Heart left ventricle (tissue), 16 donors: ENCODE data around the gene TTC34. TPM values are rescaled to one million over a fixed set of nuclear protein-coding genes. Genes with fewer than 3 reads are reported as not detected.

Experiments used
- ATAC-seq, 4 donors: fragments of 200-7000 bp; cut with Tn5 transposase; one replicate each; pipeline ENCODE4 v1.9.1; 2020 to 2022; ENCODE audit warnings: moderate library complexity in 4 of 4, mild to moderate bottlenecking in 3 of 4, moderate number of reproducible peaks in 1 of 4
- DNase-seq, 5 donors: peaks; one replicate each; pipeline ENCODE4 v3.0.0-alpha.2; 2020
- H3K27ac ChIP-seq, 12 donors: fragments of 200-600 bp; sonication (generic) in 4 of 12; one replicate each; pipeline versions ENCODE4 v1.5.0 to v1.8.0; 2016 to 2022; ENCODE audit warnings: mild to moderate bottlenecking in 2 of 12
- H3K27me3 ChIP-seq, 9 donors: fragments of 200-600 bp; sonication (generic) in 2 of 9; one replicate each; pipeline versions ENCODE4 v1.5.1 to v1.8.0; 2016 to 2022; ENCODE audit warnings: mild to moderate bottlenecking in 3 of 9
- H3K36me3 ChIP-seq, 9 donors: fragments of 200-600 bp; sonication (generic) in 2 of 9; one replicate each; pipeline versions ENCODE4 v1.5.0 to v1.8.0; 2018 to 2022; ENCODE audit warnings: mild to moderate bottlenecking in 2 of 9
- H3K4me1 ChIP-seq, 12 donors: fragments of 200-600 bp; sonication (generic) in 4 of 12; one replicate each; pipeline versions ENCODE4 v1.5.0 to v1.8.0; 2016 to 2022; ENCODE audit warnings: mild to moderate bottlenecking in 3 of 12
- H3K4me3 ChIP-seq, 12 donors: fragments of 200-600 bp; sonication (generic) in 4 of 12; one replicate each; pipeline versions ENCODE4 v1.5.0 to v1.8.0; 2017 to 2022; ENCODE audit warnings: mild to moderate bottlenecking in 9 of 12, moderate library complexity in 4 of 12
- H3K9me3 ChIP-seq, 12 donors: fragments of 200-600 bp; sonication (generic) in 4 of 12; one replicate each; pipeline versions ENCODE4 v1.5.0 to v1.8.0; 2016 to 2022; ENCODE audit warnings: mild to moderate bottlenecking in 1 of 12
- POLR2A ChIP-seq, 2 donors: fragments of 450-650 bp; IDR thresholded peaks; one replicate each; pipeline ENCODE4 v1.6.1; 2017; ENCODE audit warnings: antibody characterized with exemption in 2 of 2, mild to moderate bottlenecking in 2 of 2, moderate library complexity in 2 of 2
- WGBS, 4 donors: extraction: QIAGEN DNeasy Blood & Tissue Kit in 2 of 4; methylation state at CpG; one replicate each; pipeline versions ENCODE4 v1.1.5 to v1.1.7; 2013 to 2018; 5-methylcytosine and 5-hydroxymethylcytosine counted together
- intact Hi-C, 10 donors: fragments of 100-400 bp; cut with DNase I; formaldehyde crosslinking; loops; one replicate each; pipeline versions ENCODE4 v1.11.1 to v1.14.2; 2022
- polyA plus RNA-seq, 2 donors: library from polyadenylated mRNA; stranded (reverse); fragments of 200-250 nt; gene quantifications; one replicate each; pipeline ENCODE4 v1.2.3, GENCODE V29; 2013
- total RNA-seq, 9 donors: library from RNA; depleted of rRNA in 2 of 9; stranded (reverse); fragments of >200 nt in 2 of 9; fragmentation: NEBNext Ultra II Directional in 3 of 9; extraction: Animal tissue kit (Norgen Biotek cat#: 25700) in 3 of 9; gene quantifications; one replicate each; pipeline versions ENCODE4 v1.1.0 to v1.2.4, GENCODE V29; 2016 to 2023
- TF ChIP-seq, protein P1 (sequence below), 12 donors: fragments of 200-600 bp; sonication (generic) in 4 of 12; IDR thresholded peaks; one replicate each; pipeline versions ENCODE4 v1.5.0 to v1.8.0; 2018 to 2022; ENCODE audit warnings: antibody characterized with exemption in 12 of 12, mild to moderate bottlenecking in 5 of 12
- donor health status: ischemic (EF 13 %, LVEDD 7.1; RV severe dilation, severe dysfunction).
- donor health status: healthy with polysubstance abuse.
- donor health status: DM: no; HTN: yes; CAD: no.
- donor health status: DM: no; HTN: no; CAD: no.
- donor health status: ischemic (EF 25% LVEDD 6.9; RV normal size, moderate dysfunction).
- donor health status: ischemic (EF 25% LVEDD 5.7; RV mildly dilated, moderate dysfunction).
- donor health status: healthy.
- donor health status: DM: yes; HTN: yes; CAD: no.
- donor health status: ischemic (EF 35%, LVEDD 5.7; RV mildly dilated, moderate dysfunction).
- donor health status: nonischemic (EF 11% LVEDD 7.7; RV severe dilation, severe dysfunction).
- donor health status: DM: yes; HTN: yes; CAD: no.
- donor health status: PGD.
- donor health status: ischemic (EF 29% LVEDD 5.4; RV normal size, mild dysfunction).
- donor health status: nonischemic (EF 23%, LVEDD 6.1; RV moderate dilation, normal function).

Gene TTC34
- total and polyA plus RNA-seq, 11 donors = 0.06 to 0.67 (median 0.42) TPM; not detected in 1

DNA sequence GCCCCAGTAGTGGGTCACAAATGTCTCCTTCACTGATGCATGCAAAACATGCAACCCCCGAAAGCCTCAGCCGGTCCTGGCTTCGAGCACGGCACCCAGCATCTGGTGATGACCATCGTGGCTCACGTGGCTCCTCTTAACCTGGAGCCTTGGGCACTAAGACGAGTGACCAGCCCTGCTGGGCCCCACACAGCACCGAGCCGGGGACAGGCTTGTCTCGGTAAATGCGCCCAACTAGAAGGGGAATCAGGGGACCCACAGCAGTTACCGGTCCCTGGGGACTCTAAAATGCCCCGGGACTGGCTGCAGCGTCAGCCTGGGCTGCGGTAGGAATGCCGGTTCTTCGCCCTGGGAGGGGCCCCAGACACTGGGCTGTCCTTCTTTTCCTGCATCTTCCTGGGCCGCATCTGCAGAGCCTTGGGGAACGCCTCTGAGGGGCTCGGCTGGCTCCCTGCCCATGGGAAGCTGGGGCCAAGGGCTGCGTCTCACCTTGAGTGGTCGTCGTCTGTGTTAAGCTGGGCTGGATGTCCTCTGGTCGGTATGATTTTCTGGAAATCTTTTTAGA, 13.1 kb upstream of the TTC34 start:
- peak in 2 of 5 donors; percentile 2 to 42 for DNase-seq
- TF ChIP-seq, protein P1, sequence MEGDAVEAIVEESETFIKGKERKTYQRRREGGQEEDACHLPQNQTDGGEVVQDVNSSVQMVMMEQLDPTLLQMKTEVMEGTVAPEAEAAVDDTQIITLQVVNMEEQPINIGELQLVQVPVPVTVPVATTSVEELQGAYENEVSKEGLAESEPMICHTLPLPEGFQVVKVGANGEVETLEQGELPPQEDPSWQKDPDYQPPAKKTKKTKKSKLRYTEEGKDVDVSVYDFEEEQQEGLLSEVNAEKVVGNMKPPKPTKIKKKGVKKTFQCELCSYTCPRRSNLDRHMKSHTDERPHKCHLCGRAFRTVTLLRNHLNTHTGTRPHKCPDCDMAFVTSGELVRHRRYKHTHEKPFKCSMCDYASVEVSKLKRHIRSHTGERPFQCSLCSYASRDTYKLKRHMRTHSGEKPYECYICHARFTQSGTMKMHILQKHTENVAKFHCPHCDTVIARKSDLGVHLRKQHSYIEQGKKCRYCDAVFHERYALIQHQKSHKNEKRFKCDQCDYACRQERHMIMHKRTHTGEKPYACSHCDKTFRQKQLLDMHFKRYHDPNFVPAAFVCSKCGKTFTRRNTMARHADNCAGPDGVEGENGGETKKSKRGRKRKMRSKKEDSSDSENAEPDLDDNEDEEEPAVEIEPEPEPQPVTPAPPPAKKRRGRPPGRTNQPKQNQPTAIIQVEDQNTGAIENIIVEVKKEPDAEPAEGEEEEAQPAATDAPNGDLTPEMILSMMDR (IDR thresholded peaks at IDR 0.05) = no peak
- TF ChIP-seq POLR2A (IDR thresholded peaks at IDR 0.05) = no peak
- H3K27me3 ChIP-seq = peaks cover 0 to 21% (median 0%) of the 10 kb centered on the region in 9 donors
- H3K4me1 ChIP-seq = no peaks in the 10 kb centered on the region
- 80 to 87% (median 83%) methylated on average over 14 to 24 of the region's 24 CpGs for WGBS, 4 donors
- H3K9me3 ChIP-seq = peaks cover 0 to 16% (median 1%) of the 10 kb centered on the region in 12 donors
- H3K27ac ChIP-seq = no peak overlapping the region
- no peak for ATAC-seq
- H3K4me3 ChIP-seq = no peak overlapping the region
- H3K36me3 ChIP-seq = no peaks in the 10 kb centered on the region
- intact Hi-C loops = no loop called here

DNA sequence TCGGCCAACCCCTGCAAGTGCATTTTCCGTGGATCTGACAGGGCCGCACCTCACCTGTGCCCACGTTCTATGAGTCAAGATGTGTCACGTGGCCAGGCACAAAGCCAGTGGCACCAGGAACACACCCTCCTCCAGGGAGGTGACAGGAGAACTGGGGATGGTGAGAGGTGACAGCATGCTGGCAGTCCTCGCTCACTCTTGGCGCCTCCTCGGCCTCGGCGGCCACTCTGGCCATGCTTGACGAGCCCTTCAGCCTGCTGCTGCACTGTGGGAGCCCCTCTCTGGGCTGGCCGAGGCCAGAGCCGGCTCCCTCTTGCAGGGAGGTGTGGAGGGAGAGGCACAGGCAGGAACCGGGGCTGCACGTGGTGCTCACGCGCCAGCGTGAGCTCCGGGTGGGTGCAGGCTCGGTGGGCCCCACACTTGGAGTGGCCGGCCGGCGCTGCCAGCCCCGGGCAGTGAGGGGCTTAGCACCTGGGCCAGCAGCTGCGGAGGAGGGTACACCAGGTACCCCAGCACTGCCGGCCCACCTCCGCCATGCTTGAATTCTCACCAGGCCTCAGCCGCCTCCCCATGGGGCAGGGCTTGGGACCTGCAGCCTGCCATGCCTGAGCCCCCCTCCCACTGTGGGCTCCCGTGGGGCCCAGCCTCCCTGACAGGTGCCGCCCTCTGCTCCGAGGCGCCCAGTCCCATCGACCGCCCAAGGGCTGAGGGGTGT, 11.6 kb upstream of the TTC34 start:
- ATAC-seq (no peak), DNase-seq (peak in 1 of 5 donors; percentile 57)
- H3K36me3 ChIP-seq = no peaks in the 10 kb centered on the region
- WGBS, 4 donors = 93 to 96% (median 94%) methylated on average over 12 to 34 of the region's 34 CpGs
- TF ChIP-seq, protein P1 (IDR thresholded peaks at IDR 0.05) = no peak
- TF ChIP-seq POLR2A (IDR thresholded peaks at IDR 0.05) = no peak
- no peak overlapping the region for H3K4me3 ChIP-seq
- H3K4me1 ChIP-seq = no peaks in the 10 kb centered on the region
- H3K9me3 ChIP-seq = peaks cover 0 to 16% (median 1%) of the 10 kb centered on the region in 12 donors
- H3K27me3 ChIP-seq = peaks cover 0 to 26% (median 0%) of the 10 kb centered on the region in 9 donors
- intact Hi-C loops = no loop called here
- H3K27ac ChIP-seq = no peak overlapping the region

DNA sequence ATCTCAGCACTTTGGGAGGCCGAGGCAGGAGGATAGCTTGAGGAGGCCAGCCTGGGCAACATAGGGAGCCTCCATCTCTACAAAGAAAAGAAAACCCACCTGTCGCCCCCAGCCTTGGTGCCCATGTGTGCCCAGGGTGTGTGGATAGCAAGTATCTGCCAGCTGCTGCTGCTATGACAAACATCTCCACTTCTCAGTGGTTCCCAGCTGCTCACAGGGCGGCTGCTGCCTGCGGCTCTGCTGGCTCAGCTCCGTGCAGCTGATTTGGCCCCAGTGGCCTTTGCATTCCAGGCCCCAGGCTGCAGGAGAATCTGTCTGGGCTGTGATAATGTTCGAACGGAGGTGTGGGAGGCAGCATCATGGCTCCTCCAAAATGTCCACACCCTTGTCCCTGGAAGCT, 10.6 kb upstream of the TTC34 start:
- TF ChIP-seq, protein P1 (IDR thresholded peaks at IDR 0.05) = no peak
- TF ChIP-seq POLR2A (IDR thresholded peaks at IDR 0.05) = no peak
- Histone ChIP-seq H3K4me3 (no peak overlapping the region), H3K27me3 (peaks cover 0 to 35% (median 0%) of the 10 kb centered on the region in 9 donors), H3K4me1 (no peaks in the 10 kb centered on the region), H3K27ac (no peak overlapping the region), H3K9me3 (peaks cover 0 to 16% (median 1%) of the 10 kb centered on the region in 12 donors), H3K36me3 (no peaks in the 10 kb centered on the region)
- WGBS, 4 donors = 79 to 91% (median 86%) methylated on average over 7 of the region's 7 CpGs
- ATAC-seq (no peak), DNase-seq (peak in 1 of 5 donors; percentile 25)
- intact Hi-C loops = no loop called here

DNA sequence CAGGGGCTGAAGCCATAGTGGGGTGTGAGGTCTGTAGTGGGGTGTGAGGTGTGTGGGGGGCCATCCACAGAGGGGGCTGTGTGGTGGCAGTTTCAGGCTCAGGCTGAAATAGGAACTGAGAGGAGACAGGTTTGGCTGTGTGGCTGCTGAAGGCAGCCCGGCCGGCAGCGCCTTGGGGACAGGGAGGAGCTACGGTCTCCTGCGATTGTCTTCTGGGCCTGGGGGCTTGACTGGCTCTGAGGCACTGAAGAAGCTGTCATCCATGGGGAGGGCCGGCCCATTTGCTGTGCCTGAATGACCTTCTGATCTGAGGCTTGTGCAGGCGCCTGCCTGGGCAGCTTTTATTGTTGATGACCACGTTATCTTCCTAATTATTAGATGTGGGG, 10.0 kb upstream of the TTC34 start:
- Histone ChIP-seq H3K9me3 (peaks cover 0 to 16% (median 1%) of the 10 kb centered on the region in 12 donors), H3K4me3 (no peak overlapping the region), H3K4me1 (no peaks in the 10 kb centered on the region), H3K36me3 (no peaks in the 10 kb centered on the region), H3K27ac (no peak overlapping the region), H3K27me3 (peaks cover 0 to 40% (median 2%) of the 10 kb centered on the region in 9 donors)
- TF ChIP-seq, protein P1 (IDR thresholded peaks at IDR 0.05) = no peak
- TF ChIP-seq POLR2A (IDR thresholded peaks at IDR 0.05) = no peak
- WGBS, 4 donors = 79 to 86% (median 82%) methylated on average over 8 of the region's 8 CpGs
- ATAC-seq (no peak), DNase-seq (no peak)
- intact Hi-C loops = no loop called here
